SK-N-SH (cell line): ENCODE results near the gene ROBO1.

ENCODE experiments used
- FOXM1 ChIP-seq: IDR thresholded peaks from 2 replicates; pipeline ENCODE4 v1.4.0; 2012; ENCODE audit warnings: low read depth, mild to moderate bottlenecking
- GABPA ChIP-seq: IDR thresholded peaks from 2 replicates; pipeline ENCODE4 v1.4.0; 2012; ENCODE audit warnings: low read depth, mild to moderate bottlenecking
- NFIC ChIP-seq: IDR thresholded peaks from 2 replicates; pipeline ENCODE4 v1.4.0; 2012; ENCODE audit warnings: borderline replicate concordance
- POLR2AphosphoS5 ChIP-seq: IDR thresholded peaks from 2 replicates; pipeline ENCODE4 v1.6.1; 2012; ENCODE audit warnings: low read depth, low read length
- RCOR1 ChIP-seq: fragments of 150-350 bp; IDR thresholded peaks from 2 replicates; pipeline ENCODE4 v1.6.1; 2017; ENCODE audit warnings: antibody characterized with exemption, low read length
- REST ChIP-seq: IDR thresholded peaks from 2 replicates; pipeline ENCODE4 v1.6.1; 2012; ENCODE audit warnings: mild to moderate bottlenecking, low read depth, low read length, moderate library complexity
- RFX5 ChIP-seq: IDR thresholded peaks from 2 replicates; pipeline ENCODE4 v1.6.1; 2012; ENCODE audit warnings: mild to moderate bottlenecking, improper control_type of control experiment, low read length
- TF ChIP-seq, protein P1 (sequence below): fragments of 200-600 bp; sonication (generic); IDR thresholded peaks from 2 replicates; pipeline ENCODE4 v1.6.1; 2017; ENCODE audit warnings: antibody characterized with exemption, mild to moderate bottlenecking, moderate library complexity

GRCh38 chr3:78707609-78708008 is 1060.2 kb downstream of the ROBO1 start:
- TF ChIP-seq FOXM1, result no peak
- TF ChIP-seq, protein P1, sequence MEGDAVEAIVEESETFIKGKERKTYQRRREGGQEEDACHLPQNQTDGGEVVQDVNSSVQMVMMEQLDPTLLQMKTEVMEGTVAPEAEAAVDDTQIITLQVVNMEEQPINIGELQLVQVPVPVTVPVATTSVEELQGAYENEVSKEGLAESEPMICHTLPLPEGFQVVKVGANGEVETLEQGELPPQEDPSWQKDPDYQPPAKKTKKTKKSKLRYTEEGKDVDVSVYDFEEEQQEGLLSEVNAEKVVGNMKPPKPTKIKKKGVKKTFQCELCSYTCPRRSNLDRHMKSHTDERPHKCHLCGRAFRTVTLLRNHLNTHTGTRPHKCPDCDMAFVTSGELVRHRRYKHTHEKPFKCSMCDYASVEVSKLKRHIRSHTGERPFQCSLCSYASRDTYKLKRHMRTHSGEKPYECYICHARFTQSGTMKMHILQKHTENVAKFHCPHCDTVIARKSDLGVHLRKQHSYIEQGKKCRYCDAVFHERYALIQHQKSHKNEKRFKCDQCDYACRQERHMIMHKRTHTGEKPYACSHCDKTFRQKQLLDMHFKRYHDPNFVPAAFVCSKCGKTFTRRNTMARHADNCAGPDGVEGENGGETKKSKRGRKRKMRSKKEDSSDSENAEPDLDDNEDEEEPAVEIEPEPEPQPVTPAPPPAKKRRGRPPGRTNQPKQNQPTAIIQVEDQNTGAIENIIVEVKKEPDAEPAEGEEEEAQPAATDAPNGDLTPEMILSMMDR, result no peak
- TF ChIP-seq POLR2AphosphoS5, result no peak
- TF ChIP-seq REST, result no peak
- TF ChIP-seq NFIC, result no peak
- no peak for TF ChIP-seq GABPA
- no peak for TF ChIP-seq RFX5
- TF ChIP-seq RCOR1, result no peak
